Mucosa of rectum (tissue), 2 donors: ENCODE data around the gene ADORA2A.
A peak's percentile ranks its signal among the peaks of the same experiment; 100 is the strongest.

ENCODE experiments used
- H3K27ac ChIP-seq, 2 donors: one replicate each; pipeline ENCODE4 v1.7.0; 2013; ENCODE audit warnings: inconsistent platforms in 2 of 2, low read depth in 2 of 2, low read length in 2 of 2
- H3K27me3 ChIP-seq, 2 donors: one replicate each; pipeline ENCODE4 v1.7.0; 2013; ENCODE audit warnings: low read length in 2 of 2; ENCODE audit not compliant: control insufficient read depth in 2 of 2, insufficient read depth in 2 of 2
- H3K36me3 ChIP-seq, 2 donors: one replicate each; pipeline ENCODE4 v1.7.0; 2013; ENCODE audit warnings: low read length in 2 of 2; ENCODE audit not compliant: control insufficient read depth in 2 of 2, insufficient read depth in 2 of 2
- H3K4me1 ChIP-seq, 2 donors: one replicate each; pipeline ENCODE4 v1.7.0; 2013; ENCODE audit warnings: low read length in 2 of 2, mild to moderate bottlenecking in 1 of 2; ENCODE audit not compliant: control insufficient read depth in 2 of 2, insufficient read depth in 2 of 2
- H3K4me3 ChIP-seq, 2 donors: one replicate each; pipeline ENCODE4 v1.7.0; 2013; ENCODE audit warnings: low read length in 2 of 2
- H3K9ac ChIP-seq, 2 donors: one replicate each; pipeline ENCODE4 v1.7.0; 2013; ENCODE audit warnings: low read length in 2 of 2, low read depth in 1 of 2, mild to moderate bottlenecking in 1 of 2
- H3K9me3 ChIP-seq, 2 donors: one replicate each; pipeline ENCODE4 v1.7.0; 2013; ENCODE audit warnings: low read length in 2 of 2; ENCODE audit not compliant: control insufficient read depth in 2 of 2
- donor health status: healthy.
- donor health status: Normal muscosa, but diverticular disease.

The ADORA2A gene

DNA sequence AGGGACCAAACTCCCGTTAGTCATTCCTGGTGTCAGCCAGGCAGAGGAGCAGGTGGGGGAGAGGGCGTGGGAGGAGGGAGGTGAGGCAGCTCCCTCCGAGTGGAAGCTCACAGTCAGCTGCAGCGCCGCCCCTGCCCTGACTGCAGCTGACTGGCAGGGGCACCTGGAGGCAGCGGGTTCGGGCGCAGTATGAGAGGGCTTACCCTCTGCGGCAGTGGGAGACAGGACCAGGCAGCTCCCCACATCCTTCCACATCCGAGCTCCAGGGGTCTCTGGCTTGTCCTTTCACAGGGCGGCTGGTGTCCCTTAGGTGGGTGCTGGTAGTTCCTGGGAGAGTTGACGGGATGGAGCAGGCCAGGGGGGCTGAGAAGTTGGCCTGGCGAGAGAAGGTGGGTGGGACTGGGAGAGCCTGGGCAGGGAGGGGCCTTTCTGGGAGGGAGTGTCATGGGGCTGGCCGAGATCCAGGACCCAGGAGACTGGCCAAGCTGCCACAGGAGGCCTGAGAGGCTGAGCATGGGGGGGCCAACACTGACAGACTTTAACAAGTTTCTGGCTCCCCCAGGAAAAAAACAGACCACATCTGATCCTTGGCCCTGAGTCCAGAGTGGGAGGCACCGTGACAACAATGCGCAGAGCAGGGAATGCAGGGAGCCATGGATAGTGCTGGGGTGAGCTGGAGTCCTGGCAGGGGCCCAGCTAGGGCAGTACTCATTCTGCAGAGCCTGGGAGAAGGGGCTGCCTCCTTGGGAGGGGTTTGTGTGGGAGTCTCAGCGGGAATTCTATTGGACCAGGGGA, 4.9 kb downstream of the ADORA2A start:
- peaks cover 19 to 50% of the 10 kb centered on the region in 2 donors for H3K4me1 ChIP-seq
- no peak overlapping the region for H3K9ac ChIP-seq
- no peaks in the 10 kb centered on the region for H3K27me3 ChIP-seq
- H3K27ac ChIP-seq = peak overlapping the region in 1 of 2 donors; percentile 90
- H3K9me3 ChIP-seq = no peaks in the 10 kb centered on the region
- no peak overlapping the region for H3K4me3 ChIP-seq
- no peaks in the 10 kb centered on the region for H3K36me3 ChIP-seq

DNA sequence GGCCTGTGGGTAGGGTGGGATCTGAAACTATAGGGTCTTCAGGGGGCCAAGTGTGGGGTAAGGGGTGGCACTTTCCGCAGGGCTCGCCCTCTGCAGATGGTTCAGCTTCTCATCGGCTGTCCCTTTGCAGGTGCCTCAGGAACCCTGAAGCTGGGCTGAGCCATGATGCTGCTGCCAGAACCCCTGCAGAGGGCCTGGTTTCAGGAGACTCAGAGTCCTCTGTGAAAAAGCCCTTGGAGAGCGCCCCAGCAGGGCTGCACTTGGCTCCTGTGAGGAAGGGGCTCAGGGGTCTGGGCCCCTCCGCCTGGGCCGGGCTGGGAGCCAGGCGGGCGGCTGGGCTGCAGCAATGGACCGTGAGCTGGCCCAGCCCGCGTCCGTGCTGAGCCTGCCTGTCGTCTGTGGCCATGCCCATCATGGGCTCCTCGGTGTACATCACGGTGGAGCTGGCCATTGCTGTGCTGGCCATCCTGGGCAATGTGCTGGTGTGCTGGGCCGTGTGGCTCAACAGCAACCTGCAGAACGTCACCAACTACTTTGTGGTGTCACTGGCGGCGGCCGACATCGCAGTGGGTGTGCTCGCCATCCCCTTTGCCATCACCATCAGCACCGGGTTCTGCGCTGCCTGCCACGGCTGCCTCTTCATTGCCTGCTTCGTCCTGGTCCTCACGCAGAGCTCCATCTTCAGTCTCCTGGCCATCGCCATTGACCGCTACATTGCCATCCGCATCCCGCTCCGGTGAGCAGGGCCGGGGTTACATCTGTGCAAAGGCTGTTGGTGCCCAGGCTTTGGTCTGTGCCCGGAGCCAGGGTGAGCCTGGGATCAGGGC, 5.8 kb downstream of the ADORA2A start:
- H3K27ac ChIP-seq = peak overlapping the region; percentile 67 to 90
- no peaks in the 10 kb centered on the region for H3K27me3 ChIP-seq
- no peaks in the 10 kb centered on the region for H3K36me3 ChIP-seq
- H3K4me1 ChIP-seq = peaks cover 19 to 52% of the 10 kb centered on the region in 2 donors
- H3K9ac ChIP-seq = no peak overlapping the region
- no peaks in the 10 kb centered on the region for H3K9me3 ChIP-seq
- peak overlapping the region in 1 of 2 donors; percentile 37 for H3K4me3 ChIP-seq

DNA sequence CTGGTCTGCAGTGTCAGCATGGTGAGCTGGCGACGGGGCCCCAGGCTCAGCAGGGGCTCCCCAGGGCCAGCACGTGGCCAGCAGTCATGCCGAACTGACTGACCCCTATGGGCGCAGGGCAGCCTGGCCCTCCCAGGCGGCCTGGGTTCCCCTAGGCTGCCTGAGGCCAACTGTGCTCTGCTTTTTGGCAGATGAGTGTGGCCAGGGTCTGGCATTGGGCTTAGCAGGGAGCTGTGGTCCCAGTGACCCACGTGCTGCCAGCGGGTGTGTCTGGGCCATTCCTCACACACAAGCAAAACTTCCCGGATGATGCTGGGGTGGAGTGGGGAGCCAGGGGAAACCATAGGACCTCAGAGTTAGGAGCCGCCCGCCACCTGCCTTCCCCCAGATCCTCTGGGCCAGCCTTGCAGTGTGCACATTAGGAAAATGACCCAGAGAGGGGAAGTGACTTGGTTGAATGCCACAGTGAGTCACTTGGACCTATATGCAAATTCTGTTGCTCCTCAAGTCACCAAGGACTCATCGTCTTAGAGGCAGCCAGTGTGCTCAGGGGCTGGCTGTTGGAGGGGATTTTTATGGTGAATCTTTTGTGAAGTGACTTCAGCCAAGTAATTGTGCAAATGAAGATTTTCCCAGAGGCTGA, 6.5 kb downstream of the ADORA2A start:
- peak overlapping the region; percentile 67 to 90 for H3K27ac ChIP-seq

DNA sequence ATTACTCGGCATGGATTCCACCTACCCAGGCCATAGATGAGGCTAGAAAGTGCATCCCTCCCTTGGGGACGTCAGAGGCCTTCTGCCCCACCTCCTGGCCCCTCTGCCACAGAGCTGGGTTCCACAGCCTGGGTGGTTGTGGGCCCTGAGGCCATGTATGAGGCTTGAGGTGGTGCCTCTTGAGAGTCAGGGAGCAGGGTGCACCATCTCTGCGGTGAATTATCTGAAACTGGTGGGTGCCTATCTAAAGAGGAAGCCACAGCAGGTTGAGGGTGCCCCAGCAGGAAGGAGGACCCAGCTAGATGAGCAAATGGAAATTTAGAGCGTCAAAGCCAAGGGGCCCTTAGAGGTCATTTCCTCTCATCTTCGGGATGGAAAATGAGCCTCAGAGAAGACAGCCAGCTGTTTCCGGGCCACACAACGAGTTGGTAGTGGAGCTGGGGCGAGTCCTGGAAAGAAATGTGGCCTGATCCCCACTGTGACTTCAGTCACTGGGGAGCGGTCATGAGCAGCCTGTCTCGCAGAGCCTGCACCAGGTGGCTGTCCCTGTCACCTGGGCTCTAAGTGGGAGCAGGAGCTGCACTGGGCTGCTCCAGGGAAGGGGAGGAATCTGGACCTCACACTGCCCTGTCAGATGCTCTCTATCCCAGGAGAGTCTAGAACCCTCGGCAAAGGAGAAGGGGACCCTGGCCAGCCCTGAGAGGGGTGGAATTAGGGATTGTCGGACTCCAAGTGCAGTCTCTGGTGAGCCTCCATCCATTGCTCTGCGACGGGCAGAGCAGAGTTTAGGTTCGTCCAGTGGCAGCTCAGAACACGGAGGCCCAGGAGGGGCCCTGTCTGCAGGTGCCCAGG, 7.3 kb downstream of the ADORA2A start:
- Histone ChIP-seq H3K27ac (peak overlapping the region; percentile 72 to 90), H3K27me3 (no peaks in the 10 kb centered on the region), H3K9ac (peak overlapping the region; percentile 30 to 41), H3K4me1 (peaks cover 19 to 54% of the 10 kb centered on the region in 2 donors), H3K36me3 (no peaks in the 10 kb centered on the region), H3K9me3 (no peaks in the 10 kb centered on the region), H3K4me3 (peak overlapping the region in 1 of 2 donors; percentile 50)

More for the DNA sequence above, 6.5 kb downstream of the ADORA2A start:
- H3K9ac ChIP-seq = peak overlapping the region in 1 of 2 donors; percentile 7
- H3K27me3 ChIP-seq = no peaks in the 10 kb centered on the region
- peaks cover 19 to 57% of the 10 kb centered on the region in 2 donors for H3K4me1 ChIP-seq
- no peaks in the 10 kb centered on the region for H3K36me3 ChIP-seq
- no peaks in the 10 kb centered on the region for H3K9me3 ChIP-seq
- H3K4me3 ChIP-seq = peak overlapping the region in 1 of 2 donors; percentile 37

DNA sequence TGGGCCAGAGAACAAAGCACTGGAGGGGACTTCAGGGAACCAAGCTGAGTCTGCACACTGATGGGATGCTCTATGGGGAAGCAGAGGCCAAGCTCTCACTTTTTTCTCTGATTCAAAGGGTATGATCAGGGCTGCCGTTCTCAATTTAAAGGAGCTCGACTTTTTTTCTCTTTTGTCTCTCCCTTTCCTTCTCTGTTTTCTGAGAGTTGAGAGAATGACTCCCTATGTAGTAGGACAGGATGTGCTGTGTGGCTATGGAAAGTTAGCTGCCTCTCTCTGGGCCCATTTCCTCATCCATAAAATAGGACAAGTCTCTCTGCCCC, 7.9 kb downstream of the ADORA2A start:
- Histone ChIP-seq H3K4me1 (peaks cover 19 to 51% of the 10 kb centered on the region in 2 donors), H3K9ac (peak overlapping the region; percentile 30 to 41), H3K27me3 (no peaks in the 10 kb centered on the region), H3K4me3 (peak overlapping the region in 1 of 2 donors; percentile 50), H3K36me3 (no peaks in the 10 kb centered on the region), H3K27ac (peak overlapping the region; percentile 72 to 90), H3K9me3 (no peaks in the 10 kb centered on the region)

DNA sequence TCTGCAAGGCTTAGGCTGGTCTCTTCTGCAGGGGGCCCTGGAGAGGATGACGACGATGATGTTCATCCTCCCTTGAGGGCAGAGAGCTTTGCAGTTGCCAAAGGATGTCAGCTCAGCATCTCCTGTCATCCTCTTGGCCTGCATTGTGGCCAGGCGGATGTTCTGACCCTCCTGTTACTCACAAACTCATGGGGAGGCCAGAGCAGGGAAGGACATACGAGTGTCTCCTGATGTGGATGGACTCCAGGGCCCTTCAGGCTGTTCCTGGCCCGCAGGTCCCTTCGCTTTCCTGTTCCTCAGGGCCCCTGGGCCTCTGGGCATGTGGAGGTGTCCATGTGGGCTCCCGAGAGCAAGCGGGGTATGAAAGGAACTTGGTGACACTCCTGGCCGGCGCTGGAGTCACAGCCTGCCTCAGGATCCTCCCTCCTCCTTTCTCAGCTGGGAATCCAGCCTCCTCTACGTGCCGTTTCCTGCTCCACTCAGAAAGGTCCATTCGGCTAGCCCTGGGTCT, 8.5 kb downstream of the ADORA2A start:
- Histone ChIP-seq H3K9ac (no peak overlapping the region), H3K4me1 (peaks cover 19 to 50% of the 10 kb centered on the region in 2 donors)

DNA sequence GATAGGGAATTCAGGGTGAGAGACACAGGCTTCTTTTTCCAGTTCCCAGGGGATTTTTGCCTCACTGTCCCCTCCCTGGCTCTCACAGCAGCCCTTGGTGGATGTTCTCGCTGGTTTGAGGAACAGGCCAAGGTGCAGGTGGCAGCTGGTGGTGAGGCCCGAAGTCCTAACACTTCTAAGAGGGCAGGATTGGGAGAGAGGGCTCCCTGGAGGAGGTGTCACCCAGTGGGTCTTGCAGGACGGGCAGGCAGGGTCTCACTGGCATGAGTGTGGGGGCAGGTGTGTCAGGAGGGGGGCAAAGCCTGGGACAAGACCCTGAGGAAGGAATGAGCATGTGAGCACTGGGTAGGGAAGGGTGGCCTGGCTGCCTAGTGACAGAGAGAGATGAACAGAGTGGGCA, 9.2 kb downstream of the ADORA2A start:
- no peaks in the 10 kb centered on the region for H3K9me3 ChIP-seq
- H3K27ac ChIP-seq = peak overlapping the region in 1 of 2 donors; percentile 58
- no peak overlapping the region for H3K9ac ChIP-seq
- H3K4me3 ChIP-seq = no peak overlapping the region
- no peaks in the 10 kb centered on the region for H3K27me3 ChIP-seq
- H3K4me1 ChIP-seq = peaks cover 19 to 48% of the 10 kb centered on the region in 2 donors
- peaks cover 0 to 7% of the 10 kb centered on the region in 2 donors for H3K36me3 ChIP-seq

More for the DNA sequence above, 8.5 kb downstream of the ADORA2A start:
- no peaks in the 10 kb centered on the region for H3K9me3 ChIP-seq
- H3K36me3 ChIP-seq = peaks cover 0 to 3% of the 10 kb centered on the region in 2 donors
- no peaks in the 10 kb centered on the region for H3K27me3 ChIP-seq
- no peak overlapping the region for H3K4me3 ChIP-seq
- peak overlapping the region; percentile 72 to 90 for H3K27ac ChIP-seq

DNA sequence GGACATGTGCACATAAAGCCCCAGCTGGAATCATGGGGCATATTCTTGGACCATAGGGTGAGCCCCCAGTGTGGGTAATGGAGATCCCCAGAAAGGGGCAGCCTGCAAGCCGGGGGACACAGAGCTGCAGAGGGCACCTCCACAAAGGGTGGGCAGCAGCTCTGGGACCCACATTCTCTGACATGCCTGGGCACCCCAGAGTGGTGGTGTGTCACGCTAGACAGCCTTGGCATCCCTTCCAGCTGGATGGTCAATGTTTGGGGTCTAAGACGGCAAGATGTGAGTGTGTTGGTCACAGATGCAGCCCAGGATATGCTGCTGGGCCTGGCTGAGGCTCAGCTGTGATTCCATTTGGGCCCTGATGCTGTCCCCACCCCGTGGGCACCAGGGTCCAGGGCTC, 9.7 kb downstream of the ADORA2A start:
- H3K36me3 ChIP-seq = peaks cover 0 to 7% of the 10 kb centered on the region in 2 donors
- H3K27ac ChIP-seq = peak overlapping the region in 1 of 2 donors; percentile 58
- H3K27me3 ChIP-seq = no peaks in the 10 kb centered on the region
- no peak overlapping the region for H3K4me3 ChIP-seq
- H3K4me1 ChIP-seq = peaks cover 16 to 45% of the 10 kb centered on the region in 2 donors
- peak overlapping the region in 1 of 2 donors; percentile 34 for H3K9ac ChIP-seq
- H3K9me3 ChIP-seq = no peaks in the 10 kb centered on the region

DNA sequence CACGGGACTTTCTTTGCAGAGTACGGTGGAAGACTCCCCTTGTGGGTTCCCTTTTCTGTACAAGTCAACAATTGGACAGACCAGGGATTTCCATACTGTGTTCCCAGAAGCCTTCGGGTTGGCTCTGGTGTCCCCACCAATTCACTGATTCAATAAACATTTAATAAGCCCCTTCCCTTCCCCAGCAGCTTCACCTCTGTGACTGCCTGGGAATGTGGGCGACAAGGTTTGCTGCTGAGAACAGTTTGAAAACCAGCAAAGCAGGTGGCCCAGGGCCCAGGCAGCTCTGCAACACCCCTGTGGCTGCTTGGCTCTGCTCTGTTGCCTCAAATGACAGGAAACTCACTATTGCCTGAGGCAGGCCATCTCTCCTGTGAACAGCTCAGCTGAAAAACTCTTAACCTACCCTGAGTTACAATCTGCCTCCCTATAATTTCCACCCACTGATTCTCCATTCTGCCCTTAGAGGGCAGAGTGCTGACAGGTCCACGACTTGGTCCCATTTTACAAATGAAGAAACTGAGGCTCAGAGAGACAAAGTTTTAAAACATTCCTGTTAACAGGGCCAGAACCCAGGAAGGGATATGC, 10.4 kb downstream of the ADORA2A start:
- H3K9ac ChIP-seq = no peak overlapping the region
- no peaks in the 10 kb centered on the region for H3K27me3 ChIP-seq
- H3K27ac ChIP-seq = peak overlapping the region in 1 of 2 donors; percentile 58
- no peaks in the 10 kb centered on the region for H3K9me3 ChIP-seq
- no peak overlapping the region for H3K4me3 ChIP-seq
- H3K36me3 ChIP-seq = peaks cover 0 to 7% of the 10 kb centered on the region in 2 donors
- peaks cover 9 to 37% of the 10 kb centered on the region in 2 donors for H3K4me1 ChIP-seq
